RKO (cell line): ENCODE data around the gene PDZRN3.

Source experiments
- DNase-seq: peaks from one replicate; pipeline ENCODE4 v3.0.0-alpha.2; 2016; ENCODE audit warnings: low spot score

The PDZRN3 gene

DNA sequence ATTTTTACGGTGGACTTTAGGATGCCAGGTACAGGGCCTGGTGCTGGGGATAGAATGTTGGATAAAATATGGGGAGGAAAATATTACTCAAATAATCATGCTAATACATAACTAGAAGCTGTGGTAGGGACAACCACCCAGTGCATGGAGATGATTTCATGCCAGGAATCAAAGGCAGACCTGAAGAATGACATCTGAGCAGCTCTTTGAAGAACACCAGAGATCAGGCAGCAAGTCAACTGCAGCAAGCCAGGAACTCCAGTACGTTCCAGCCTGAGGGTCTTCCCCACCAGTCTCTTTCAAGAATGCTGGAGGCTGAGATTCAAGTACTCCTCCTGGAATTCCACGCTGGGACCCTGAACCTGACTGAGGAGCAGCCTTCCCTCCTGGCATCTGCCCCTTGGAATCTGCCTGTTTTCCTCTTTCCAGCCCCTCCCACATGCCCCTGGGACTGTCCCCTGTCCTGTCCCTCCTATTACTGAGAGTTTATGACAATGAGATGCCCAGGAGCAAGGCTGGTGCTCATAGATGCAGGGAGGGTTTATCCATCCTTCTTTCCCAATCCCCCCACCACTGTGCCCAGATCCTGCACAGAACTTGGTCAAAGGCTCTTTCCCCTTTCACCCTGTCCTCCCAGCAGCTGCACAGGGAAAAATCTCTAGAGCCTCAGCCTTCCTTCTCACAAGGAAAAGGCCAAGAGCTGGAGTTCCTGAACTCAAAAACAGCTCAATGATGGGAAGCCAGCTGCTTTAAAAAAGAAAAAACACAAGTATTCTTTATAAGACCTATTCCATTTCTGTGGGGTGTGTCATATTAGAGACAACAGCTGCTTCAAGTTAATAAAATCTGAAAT is 68.0 kb downstream of the PDZRN3 start:
- no peak for DNase-seq

DNA sequence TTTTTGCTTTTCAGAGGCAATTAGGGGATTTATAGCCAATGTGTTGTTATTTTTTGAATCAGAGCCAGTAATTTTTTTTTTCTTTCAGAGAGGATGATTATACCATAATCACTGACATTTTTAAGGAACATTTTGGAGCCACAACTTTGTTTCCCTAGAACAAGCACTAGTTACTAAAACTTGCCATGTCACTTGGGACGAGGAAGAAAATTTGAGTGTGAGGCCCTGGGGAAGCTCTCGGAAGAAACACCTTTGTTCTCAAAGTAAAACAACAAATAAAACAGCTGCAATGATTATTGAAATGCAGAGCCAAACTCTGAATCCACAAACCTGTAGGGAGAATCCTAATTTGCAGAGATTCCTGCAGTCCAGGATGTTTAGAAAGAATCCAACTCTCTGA is 69.7 kb downstream of the PDZRN3 start:
- no peak for DNase-seq

DNA sequence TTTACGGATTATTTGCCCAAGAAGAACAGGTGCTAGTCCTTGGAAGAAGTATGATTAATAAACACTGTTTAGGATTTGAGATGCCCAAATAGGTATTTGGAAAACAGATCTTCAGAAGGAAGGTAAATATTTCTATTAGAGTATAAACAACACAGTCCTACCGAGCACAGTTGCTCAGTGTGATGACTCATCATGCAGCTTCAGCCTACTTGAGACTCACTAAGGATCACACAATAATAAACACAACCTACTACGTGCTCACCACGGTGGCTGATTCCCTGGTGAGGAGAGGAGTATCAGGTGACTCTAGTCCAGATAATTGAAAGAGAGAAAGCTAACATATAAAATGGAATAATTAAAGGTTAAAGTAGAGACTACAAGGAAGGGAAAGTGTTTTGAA is 72.0 kb downstream of the PDZRN3 start:
- DNase-seq: peak; percentile 12

DNA sequence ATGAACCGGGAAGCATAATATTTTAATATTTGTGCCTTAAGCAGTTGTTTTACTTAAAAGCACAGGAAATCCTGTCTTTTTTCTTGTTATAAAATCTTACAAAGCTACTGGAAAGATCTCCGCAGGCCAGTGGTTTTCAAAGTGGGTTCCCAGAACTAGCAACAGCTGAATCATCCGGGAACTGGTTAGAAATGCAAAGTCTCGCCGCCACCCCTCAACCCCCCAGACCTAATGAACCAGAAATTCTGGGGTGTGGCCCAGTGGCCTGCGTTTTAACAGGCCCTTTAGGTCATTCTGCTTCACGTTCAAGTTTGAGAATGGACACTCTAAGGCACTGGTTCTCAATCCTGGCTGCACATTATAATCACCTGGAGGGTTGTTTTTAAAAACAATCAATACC is 74.7 kb downstream of the PDZRN3 start:
- DNase-seq: no peak

DNA sequence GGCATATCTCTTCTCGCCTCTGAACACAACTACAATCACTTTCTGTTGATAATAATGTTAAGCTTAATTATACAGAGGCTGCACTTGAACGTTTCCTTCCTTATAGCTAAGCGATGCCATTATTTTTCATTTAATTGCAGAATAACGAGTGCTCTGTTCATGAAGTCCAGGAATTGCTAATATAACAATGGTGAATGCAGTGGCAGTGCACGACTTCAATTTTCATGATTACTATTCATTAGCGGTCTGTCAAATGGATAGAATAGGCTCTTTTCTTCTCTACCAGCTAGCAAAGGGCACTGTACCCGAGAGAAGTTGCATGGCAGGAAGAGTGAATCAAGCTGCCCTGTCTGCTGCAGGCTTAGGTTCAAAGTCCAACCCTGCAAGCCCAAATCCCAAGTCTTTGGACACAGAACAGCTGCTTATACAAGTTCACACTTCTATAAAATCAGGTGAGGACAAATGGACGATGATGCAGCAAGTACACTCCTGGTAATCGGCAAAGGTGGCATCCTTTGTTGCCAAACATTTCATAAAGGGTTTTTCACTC is 75.6 kb downstream of the PDZRN3 start:
- no peak for DNase-seq

DNA sequence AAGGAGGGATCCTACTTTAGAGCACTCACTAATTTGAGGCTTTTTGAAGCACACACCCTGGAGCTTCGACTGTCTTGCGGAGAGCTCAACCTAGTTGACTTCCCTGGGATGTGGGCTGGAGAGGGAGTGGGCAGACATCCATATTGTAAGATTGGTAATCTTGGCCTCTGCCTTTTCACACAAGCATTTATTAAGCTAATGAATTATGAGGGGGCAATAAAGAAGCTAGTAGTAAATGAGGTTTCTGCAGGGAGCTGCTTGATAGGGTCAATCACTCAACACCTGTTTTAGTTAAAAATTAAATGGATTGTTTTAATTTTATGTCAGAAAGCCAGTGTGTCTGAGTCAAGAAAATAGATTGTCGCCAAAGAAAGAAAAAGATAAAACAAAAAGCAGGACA is 76.3 kb downstream of the PDZRN3 start:
- no peak for DNase-seq

DNA sequence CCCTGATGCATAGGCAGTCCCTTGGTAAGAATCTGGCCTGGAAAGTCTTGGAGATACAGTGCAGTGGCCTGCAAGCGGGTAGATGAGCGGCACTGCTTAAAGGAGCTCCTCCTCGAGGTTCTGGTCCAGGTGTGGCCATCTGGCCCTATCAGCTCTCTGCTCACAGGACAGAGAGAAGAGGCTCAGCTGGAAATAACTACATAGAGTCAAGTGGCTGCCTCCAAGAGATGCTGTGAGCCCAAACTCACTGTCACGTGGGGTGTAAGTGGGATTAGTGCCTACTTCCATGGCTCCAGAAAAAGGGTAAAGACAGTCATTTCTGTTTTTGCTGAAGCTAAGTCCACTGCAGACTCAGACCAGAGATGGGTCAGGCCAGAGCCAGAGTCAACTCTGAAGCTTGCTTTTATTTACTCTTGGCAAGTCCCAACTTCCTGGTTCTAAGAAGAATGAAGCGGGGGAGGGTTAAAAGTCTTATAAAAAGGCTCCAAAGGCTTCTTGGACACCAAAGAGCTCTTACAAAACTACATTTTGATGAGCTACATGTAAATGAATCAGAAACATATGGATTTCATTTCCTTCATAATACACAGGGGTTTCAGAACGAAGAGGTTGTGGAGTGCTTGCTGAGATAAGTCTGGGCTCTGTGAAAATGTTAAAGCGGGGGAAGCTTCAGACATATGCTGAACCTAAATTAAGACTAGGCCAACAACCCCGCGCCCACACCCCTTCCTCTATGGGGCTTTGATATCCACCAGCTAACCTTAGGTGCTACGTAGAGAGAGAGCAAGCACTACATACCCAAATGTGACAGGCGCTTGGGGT is 77.1 kb downstream of the PDZRN3 start:
- no peak for DNase-seq

DNA sequence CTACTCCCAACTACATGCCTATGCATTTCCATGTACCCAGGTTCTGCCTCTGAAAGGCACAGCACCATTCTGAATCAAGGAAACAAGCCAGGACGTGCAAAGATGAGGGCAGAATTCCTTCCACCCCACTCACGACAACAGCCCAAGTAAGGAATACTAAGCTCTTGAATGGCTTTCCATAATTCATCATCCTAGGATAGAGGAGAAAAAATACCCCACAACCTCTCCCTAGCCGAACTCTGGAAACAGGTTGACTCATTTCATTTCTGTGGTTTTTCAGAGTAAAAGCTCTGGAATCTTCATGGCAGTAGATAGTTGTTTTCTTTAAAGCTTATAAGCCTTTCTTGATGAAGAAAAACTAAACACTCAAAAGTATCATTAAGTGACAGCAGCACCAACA is 77.8 kb downstream of the PDZRN3 start:
- DNase-seq: no peak

DNA sequence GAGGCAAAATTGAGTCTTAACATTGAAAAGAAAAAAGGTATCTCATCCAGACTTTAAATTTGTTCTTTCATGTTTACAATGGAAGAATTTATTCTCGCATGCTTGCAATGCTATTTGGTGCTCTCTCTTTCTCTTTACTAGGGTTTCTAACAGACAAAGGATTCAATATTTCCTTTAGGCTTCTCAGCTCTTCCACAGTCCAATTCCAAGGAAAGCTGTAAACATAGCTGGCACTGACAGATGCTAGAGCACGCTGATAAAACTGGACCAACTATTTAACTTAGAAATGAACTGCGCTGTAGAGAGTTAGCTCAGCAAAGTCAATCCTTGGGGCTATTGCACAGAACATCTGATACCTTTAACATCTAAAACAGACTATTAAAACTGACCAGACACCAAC is 81.3 kb downstream of the PDZRN3 start:
- DNase-seq: no peak

DNA sequence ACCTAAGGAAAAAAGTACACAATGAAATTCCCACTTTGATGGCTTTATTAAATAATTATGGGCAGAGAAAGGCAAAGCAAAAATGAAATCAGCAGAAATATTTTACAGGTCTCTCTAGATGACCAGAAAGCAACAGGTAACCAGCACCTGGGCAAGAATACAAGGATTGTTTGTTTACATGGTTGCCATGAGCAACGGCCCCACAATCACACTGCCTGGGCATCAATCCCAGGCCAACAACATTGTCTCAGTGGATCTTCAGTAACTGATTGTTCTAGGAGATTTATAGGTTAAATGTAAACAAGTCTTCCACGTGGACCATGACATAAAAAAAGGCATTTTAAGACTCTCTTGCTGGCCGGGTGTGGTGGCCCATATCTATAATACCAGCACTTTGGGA is 82.6 kb downstream of the PDZRN3 start:
- DNase-seq: no peak

DNA sequence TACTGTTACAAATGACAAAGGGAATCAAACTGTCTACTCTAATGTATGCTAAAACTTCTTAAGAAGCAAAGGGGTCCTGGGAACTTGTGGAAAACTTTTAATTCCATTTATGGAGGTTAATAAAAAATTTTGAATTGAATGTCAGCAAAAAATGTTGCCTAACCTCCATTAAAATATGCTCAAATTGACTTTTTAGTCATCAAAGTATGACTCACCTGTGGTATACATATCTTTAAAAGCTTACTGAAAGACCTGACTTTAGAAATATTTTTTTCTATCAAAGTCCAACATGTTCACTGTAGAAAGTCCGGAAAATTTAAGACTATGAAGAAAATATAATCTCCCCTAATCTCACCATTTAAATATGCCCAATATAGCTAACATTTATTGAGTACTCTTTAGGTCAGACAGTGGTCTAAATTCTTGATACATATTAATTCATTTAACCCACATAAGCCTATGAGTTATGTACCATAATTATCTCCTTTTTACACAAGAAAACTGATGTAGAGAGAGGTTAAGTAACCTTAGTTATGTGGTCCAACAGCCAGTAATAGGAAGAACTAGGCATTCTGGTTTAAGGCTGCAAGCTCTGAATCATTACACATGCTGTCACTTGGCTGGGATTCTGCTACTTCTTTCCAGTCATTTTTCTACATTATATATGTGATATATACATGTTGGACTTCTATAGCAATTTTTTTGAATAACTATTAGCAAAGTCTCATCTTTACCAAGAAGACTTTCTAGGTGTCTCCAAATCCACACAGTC is 83.6 kb downstream of the PDZRN3 start:
- DNase-seq: peak; percentile 11

DNA sequence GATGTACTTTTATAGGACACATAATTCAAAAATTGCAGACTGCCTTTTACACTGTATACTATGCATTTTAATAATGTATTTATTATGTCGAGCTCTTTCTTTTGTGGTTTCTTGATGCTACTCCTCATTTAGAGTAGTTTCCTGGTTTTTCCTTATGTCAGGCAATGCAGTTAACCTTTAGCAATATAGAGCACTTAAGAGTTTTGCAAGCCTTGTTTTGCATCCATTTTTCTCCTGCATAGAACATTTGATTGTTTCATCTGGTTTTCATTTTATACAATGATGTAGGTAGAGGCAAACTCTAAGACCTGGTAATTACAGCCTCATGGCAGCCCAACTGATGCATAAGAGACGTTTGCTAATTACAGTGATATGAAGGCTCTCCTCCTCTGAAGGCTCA is 86.3 kb downstream of the PDZRN3 start:
- DNase-seq: no peak

DNA sequence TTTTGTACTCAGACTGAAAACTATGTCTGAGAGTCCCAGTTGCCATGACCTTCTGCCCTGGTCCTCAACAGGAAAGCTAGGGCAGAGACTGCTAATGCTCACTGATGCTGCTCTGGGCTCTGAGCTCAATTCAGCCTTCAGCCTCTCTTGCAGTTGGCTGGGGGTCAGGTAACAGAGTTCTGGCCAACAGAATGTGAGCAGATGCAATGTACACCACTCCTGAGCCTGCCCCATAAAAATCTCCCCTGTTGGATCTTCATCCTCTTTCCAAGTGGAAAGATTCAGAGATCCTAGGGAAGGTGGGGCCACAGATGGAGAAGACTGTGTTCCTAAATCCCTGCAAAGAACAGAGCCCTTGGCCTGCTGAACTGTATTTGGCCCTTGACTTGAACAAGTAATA is 87.8 kb downstream of the PDZRN3 start:
- no peak for DNase-seq

DNA sequence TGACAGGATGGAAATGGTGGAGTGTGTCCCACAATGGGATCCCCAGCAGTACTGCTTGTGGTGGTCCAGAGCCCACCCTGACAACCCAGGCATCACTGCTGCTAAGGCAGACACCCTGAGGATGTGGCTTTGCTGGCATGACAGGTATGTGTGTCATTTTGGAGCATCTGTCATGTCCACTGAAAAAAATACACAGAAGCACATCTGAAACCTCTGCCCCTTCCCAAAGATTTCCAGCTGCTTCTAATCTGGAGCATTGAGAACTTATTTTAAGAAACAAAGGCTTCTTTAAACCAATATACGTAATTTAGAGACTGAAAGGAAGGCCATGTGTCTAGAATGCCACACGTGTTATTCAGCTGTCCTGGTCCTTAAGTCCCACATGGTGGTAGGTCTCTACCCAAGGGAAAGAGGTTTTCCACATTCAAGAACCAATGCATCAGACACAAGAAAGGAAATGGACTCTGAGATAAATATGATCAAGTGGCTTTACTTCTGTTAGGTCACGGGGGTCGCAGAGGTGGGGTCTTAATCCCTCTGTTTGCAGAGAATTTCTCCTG is 88.3 kb downstream of the PDZRN3 start:
- DNase-seq: no peak

DNA sequence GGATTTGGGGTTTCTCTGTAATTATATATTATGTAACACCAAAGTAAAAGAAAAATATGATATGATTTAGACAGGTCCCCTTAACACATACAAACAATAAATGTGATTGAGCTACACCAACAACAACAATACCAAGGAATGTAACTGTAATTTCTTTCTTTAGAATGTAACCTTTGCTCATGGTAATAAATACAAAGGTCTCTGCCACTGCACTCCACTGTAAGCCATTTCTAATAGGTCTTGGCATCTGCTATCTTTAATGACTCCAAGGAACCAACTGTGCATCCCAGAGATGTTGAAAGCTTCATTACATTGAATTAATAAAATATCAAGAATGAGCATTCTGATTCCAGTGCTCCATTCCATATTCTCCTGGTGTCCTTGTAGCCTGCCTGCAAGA is 88.8 kb downstream of the PDZRN3 start:
- no peak for DNase-seq

DNA sequence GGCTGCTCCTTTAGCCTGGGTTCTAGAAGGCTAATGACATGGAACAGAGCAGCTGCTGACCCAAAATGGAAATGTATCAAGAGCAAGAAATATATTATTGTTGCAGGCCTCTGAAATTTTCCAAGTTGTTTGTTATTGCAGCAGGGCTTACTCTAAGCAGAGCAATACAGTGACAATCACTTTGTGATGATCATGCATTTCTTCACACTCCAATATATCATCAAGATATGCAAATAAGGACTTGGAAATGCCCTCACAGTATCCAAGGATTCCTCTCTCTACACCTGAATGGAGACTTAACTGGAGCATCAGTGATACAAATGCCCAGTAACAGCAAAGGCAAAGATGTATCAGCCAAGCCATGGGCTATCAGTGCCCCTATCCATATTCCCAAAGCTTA is 89.6 kb downstream of the PDZRN3 start:
- DNase-seq: no peak

DNA sequence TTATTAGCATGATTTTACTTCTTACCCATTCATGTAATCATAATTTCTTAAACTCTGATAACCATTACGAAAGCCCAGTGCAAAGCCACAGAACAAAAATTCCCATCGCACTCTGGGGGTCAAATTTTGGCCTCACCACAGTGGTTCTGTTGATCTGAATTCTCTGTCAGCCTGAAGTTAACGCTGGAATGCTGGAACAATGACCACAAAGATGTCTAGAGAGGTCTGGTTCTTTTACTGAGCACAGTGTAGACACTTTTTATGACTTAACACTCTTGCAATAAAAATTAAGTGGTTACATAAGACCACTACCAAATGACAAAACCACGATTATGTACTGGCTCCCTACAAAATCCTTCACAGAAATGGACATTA is 94.7 kb downstream of the PDZRN3 start:
- DNase-seq: no peak

DNA sequence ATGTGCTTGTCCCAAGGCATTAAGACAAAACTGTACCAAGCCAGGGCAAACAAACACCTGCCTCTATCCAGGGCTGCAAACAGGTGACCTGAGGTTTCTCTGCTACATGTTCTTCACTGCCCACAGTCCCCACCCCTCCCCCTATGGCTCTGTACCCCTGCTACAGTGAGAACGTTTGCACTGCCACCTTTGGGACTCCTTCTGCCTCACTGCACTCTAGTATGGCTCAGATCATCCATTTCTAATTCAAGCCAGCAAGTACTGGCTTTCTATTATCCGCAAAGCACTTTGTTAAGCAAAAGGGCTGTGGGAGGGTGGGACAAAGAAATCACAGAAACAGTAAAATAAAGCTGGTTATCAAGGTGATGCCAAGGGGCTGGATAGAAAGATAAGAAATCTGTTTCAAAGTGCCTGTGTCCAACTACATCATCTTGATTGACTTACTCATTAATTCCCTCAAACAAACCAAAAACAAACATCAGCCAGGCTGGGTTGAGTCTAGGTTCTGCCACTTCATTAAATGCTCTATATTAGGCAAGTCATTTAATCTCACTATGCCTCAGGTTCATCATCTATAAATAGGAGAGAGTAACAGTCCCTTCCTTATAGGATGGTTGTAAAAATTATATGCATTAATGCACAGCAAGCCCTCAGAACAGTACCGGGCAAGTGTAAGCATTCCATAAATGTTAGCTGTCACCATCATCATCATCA is 95.3 kb downstream of the PDZRN3 start:
- DNase-seq: no peak

DNA sequence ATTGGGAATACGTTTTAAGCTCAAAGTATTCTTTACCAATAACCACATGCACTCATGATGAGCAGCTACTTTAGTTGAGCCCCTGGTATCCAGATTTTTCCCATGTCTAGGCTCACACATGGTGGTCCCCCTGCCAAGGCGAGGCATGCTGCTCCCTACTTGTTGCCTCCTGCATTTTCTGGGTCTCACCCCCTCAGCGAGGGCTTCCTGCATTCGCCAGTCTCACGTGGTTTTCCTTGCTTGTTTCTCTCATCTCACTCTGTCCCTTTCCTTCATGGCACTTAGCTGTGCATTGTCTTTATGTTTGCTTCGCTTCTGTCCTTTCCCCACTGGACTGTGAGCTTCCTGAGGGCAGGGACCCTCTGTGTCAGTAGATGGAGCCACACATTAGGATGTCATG is 99.2 kb downstream of the PDZRN3 start:
- no peak for DNase-seq

DNA sequence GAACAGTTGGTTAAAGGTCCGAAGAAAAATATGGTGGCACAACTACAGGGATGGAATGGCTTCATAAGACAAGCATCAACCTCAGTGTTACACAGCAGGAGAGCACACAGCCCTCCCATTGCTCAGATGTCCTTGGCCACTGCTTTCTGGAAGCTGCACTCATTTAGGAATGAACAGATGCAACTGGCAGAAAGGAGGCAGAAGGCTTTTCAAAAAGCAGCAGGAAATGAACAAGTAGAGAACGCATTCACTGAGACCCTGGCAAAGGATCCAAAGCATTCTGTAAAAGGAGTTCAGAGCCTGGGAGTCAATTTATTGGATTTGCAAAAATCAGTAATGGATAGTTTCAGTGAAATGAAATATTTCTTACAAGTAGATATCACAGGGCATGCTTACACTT is 101.1 kb downstream of the PDZRN3 start:
- no peak for DNase-seq

DNA sequence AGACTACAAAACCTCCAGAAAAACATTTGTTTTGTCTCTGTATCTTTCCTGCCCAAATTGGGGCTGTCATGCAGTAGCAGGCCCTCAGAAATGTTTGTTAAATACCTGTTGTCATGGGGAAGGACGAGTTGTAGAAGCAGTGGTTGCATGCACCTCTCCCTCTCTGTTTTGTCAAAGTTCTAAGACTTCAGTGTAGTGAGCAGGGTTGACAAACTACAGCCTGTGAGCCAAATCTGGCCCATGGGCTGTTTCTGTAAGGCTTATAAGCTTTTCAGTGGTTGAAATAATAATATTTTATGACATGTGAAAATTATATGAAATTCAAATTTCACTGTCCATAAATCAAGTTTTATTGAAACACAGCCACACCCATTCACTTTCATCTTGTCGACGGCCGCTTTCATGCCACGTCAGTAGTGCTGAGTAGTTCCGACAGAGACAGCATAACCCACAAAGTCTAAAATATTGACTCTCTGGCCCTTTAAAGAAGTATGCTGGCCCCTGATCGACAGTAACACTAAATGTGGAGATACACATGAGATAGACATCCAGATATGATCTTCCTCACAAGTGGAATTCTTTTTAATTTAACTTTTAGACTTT is 102.9 kb downstream of the PDZRN3 start:
- DNase-seq: no peak
